Hematopoietic multipotent progenitor cell treated with erythropoietin and hydrocortisone succinate and interleukin-3 and kit ligand, for 8 days (in vitro differentiated cells): ENCODE data around the gene TES.
"Not testable (repeated sequence)": the region's sequence is repeated elsewhere in the genome, so short reads cannot be mapped to it uniquely, and the experiment has no call there.

Experiments
- DNase-seq: peaks from one replicate; pipeline ENCODE4 v3.0.0-alpha.2; 2015

TES gene

GRCh38 chr7:116224492-116225098, 14.3 kb downstream of the TES start:
- DNase-seq, result no peak

- no peak for DNase-seq
These were observed 15.5 kb downstream of the TES start for GRCh38 chr7:116225860-116226259.

- no peak for DNase-seq
These were observed 16.3 kb downstream of the TES start for GRCh38 chr7:116226664-116227063.

GRCh38 chr7:116227678-116228239, 17.4 kb downstream of the TES start:
- DNase-seq, result no peak

- no peak for DNase-seq
These were observed 17.9 kb downstream of the TES start for GRCh38 chr7:116228241-116228640.

- DNase-seq, result peak; percentile 4
These were observed 19.0 kb downstream of the TES start for GRCh38 chr7:116229366-116229765.

GRCh38 chr7:116230191-116231005, 20.1 kb downstream of the TES start:
- DNase-seq, result no peak

- no peak for DNase-seq
These were observed 21.2 kb downstream of the TES start for GRCh38 chr7:116231543-116231942.

GRCh38 chr7:116231949-116232348, 21.6 kb downstream of the TES start:
- peak; percentile 40 for DNase-seq

- DNase-seq, result no peak
These were observed 22.0 kb downstream of the TES start for GRCh38 chr7:116232350-116232749.

- DNase-seq, result no peak
These were observed 22.6 kb downstream of the TES start for GRCh38 chr7:116232920-116233319.

GRCh38 chr7:116234517-116235200, 24.3 kb downstream of the TES start:
- DNase-seq, result no peak

- DNase-seq, result no peak
These were observed 25.0 kb downstream of the TES start for GRCh38 chr7:116235380-116235779.

GRCh38 chr7:116236020-116236630, 25.8 kb downstream of the TES start:
- DNase-seq, result peak; percentile 74

GRCh38 chr7:116239020-116239419, 28.7 kb downstream of the TES start:
- no peak for DNase-seq

GRCh38 chr7:116239434-116239833, 29.1 kb downstream of the TES start:
- DNase-seq, result no peak

- no peak for DNase-seq
These were observed 29.8 kb downstream of the TES start for GRCh38 chr7:116240024-116240668.

- no peak for DNase-seq
These were observed 31.0 kb downstream of the TES start for GRCh38 chr7:116241291-116241690.

- DNase-seq, result no peak
These were observed 31.8 kb downstream of the TES start for GRCh38 chr7:116242178-116242577.

- no peak for DNase-seq
These were observed 32.4 kb downstream of the TES start for GRCh38 chr7:116242759-116243158.

GRCh38 chr7:116244803-116245202, 34.5 kb downstream of the TES start:
- DNase-seq, result not testable (repeated sequence)

GRCh38 chr7:116246357-116246756, 36.0 kb downstream of the TES start:
- no peak for DNase-seq
